Measurements from ENCODE around the gene USE1.

Gene USE1

GRCh38 chr19:17259118-17259780 lies 44.1 kb downstream of the USE1 start:
- DNase-seq, result no peak

DNA sequence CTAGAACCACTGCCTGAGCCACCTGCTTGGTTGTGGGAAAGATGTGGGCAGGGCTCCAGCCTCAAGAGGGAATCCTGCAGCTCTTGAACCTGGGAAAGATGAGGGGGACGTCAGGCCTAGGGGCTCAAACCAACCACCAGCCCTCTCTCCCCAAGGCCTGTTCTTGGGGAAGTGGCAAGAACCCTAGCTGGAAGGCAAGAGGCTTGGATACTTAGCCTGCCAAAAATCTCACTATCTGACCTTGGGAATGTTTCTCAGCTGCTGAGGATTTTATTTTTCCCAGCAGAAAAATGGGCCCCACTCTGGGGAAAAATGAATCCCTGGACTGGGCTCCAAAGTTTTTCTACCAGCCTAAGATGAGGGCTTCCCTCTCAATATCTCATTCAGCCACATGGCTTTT lies 44.8 kb downstream of the USE1 start:
- DNase-seq, result no peak

DNA sequence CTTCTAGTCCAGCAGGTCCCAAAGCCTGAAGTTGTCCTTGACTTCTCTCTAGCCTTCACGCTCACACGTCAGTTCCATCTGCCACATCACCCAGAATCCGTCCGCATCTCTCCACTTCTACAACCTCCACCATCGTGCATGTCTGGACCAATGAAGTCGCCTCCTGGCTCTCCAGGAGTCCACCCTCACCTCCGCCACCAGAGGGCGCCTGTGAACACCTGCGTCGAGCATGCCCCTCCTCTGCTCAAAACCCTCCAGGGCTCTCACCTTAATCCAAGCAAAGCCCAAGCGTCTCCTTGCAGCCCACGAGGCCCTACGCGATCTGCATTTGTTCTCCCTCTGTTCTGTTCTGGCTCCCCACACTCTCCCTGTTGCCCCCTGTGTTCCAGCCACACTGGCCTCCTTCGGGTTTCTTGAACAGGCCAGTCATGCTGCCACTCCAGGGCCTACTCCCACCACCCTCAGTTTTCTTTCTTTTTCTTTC lies 45.7 kb downstream of the USE1 start:
- DNase-seq, result peak; percentile 87 to 91

- DNase-seq, result no peak
Observed at GRCh38 chr19:17262557-17262956, 47.4 kb downstream of the USE1 start.

DNA sequence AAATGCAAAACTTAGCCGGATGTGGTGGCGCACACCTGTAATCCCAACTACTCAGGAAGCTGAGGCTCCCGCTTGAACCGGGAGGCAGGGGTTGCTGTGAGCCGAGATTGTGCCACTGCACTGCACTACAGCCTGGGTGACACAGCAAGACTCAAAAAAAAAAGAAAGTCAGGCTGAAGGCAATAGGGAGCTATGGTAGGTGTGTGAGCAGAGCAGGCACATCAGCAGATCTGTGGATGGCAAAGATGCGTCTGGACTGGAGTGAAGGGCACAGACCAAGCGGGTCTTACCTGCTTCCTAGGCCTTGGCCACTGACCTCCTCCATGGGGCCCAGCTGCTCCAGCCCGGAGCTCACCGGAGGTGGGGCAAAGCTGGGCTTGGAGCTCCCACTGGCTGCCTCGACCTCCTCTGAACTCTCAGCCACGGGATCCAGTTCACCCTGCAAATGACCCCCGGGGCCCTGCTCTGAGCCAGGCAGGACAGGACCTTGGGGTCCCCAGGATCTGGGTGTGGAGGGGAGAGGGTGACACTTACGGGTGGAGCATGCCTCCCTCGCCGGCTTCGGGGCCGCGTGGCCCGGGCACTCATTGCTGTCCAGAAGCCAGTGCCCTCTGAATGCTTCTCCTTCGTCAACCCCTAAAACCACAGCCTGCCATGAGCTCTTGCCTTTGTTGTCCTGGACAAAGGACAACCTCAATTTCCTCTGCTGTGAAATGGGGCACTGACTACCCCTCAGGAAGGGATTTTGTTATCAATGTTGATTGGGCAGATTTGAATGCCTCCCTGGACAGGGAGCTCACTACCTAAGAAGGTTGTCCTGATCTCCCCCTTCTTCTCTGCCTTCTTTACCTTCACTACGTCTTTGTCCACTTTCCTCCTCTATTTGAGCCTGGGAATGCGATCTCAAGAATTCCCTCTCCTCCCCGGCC lies 48.8 kb downstream of the USE1 start:
- DNase-seq, result no peak

- no peak for DNase-seq
Observed at GRCh38 chr19:17264641-17264979, 49.5 kb downstream of the USE1 start, which contains the start of gene USHBP1. USHBP1 (minus strand) TSS chr19:17264745; CDS start chr19:17264299, 446 bp downstream.

DNA sequence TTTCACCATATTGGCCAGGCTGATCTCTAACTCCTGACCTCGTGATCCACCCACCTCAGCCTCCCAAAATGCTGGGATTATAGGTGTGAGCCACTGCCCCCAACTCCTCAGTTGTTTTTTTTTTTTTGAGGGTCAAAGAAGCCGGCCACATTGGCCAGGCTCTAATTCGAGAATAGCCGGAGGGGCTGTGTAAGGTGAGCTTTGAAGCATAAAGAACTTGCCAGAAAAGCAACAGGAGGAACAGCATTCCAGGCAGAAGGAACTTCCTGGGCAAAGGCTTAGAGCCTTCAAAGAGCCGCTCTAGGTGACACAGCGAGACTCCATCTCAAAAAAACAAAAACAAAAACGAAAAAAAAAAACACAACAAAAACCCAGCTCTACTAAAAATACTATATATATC lies 50.9 kb downstream of the USE1 start:
- DNase-seq, result no peak

GRCh38 chr19:17266589-17266974 lies 51.4 kb downstream of the USE1 start:
- DNase-seq, result no peak

DNA sequence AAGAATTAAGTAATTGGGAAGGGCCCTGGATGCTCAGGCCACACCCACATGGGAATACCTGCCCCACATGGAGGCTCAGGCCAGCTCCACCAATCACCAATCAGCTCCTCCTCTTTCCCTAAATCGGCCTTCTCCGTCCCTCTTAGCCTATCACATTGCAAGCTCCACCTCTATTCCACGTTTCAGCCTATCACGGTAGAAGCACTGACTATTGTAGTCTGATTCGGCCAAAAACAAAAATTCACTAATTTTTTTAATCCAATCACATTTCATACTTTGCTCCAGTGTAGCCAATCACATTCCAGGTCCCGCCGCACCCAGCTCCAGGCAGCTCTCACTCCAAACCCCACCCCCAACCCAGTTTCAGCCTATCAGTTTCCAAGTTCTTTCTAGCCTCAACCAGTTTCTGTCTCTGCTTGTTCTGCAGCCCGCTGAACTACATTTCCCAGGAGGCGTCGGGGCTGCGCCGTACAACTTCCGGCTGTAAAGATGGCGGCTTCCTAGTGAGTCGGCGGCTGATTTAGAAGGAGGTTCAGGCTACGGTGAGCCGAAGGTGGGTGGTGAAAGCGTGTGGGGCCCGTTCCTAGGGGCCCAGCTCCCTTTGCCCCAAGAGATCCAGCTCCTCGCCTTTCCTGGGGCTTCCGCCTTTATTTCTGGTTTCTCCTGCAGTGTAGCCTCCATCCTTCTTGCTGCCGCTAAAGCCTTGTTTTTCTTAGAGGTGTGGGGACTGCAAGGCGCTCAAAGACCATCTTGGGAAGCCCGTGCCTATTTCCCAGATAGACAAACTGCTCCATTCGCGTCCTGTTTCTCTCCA lies 52.0 kb downstream of the USE1 start, which contains the start of gene BABAM1:
BABAM1 (plus strand) TSS at position 469 of the 814 bp plus-strand sequence. CDS start 1,364 bp downstream, outside the sequence.
- DNase-seq, result peak; percentile 98 to 99

GRCh38 chr19:17268754-17269153 lies 53.6 kb downstream of the USE1 start:
- no peak for DNase-seq
